Glomerular visceral epithelial cell (primary cell): ENCODE results near the gene GCNT4.
"Not testable (repeated sequence)": the region's sequence is repeated elsewhere in the genome, so short reads cannot be mapped to it uniquely, and the experiment has no call there.

Source experiments
- DNase-seq: peaks from one replicate; pipeline ENCODE4 v3.0.0-alpha.2; 2016; ENCODE audit errors: extremely low spot score

The GCNT4 gene

GRCh38 chr5:75052192-75053053 lies at the start of gene GCNT4:
Gene GCNT4, minus strand, starts transcription at chr5:75052558. Its CDS starts 22,521 bp downstream, at chr5:75030037.
- peak; percentile 70 for DNase-seq

- not testable (repeated sequence) for DNase-seq
Measured at GRCh38 chr5:75095956-75096355, 43.6 kb upstream of the GCNT4 start.

- DNase-seq = peak; percentile 18
Measured at GRCh38 chr5:75091597-75091996, 39.2 kb upstream of the GCNT4 start.

GRCh38 chr5:75089662-75090061 lies 37.3 kb upstream of the GCNT4 start:
- DNase-seq = no peak

- DNase-seq = peak; percentile 52
Measured at GRCh38 chr5:75089137-75089536, 36.8 kb upstream of the GCNT4 start.

- DNase-seq = no peak
Measured at GRCh38 chr5:75088648-75089047, 36.3 kb upstream of the GCNT4 start.

GRCh38 chr5:75081510-75081909 lies 29.2 kb upstream of the GCNT4 start:
- no peak for DNase-seq

GRCh38 chr5:75079346-75079745 lies 27.0 kb upstream of the GCNT4 start:
- DNase-seq = not testable (repeated sequence)

- DNase-seq = no peak
Measured at GRCh38 chr5:75078027-75078426, 25.7 kb upstream of the GCNT4 start.

GRCh38 chr5:75072061-75072460 lies 19.7 kb upstream of the GCNT4 start:
- no peak for DNase-seq

GRCh38 chr5:75071100-75071499 lies 18.7 kb upstream of the GCNT4 start:
- no peak for DNase-seq

GRCh38 chr5:75067434-75067833 lies 15.1 kb upstream of the GCNT4 start:
- no peak for DNase-seq

GRCh38 chr5:75062925-75063531 lies 10.7 kb upstream of the GCNT4 start:
- no peak for DNase-seq

GRCh38 chr5:75059912-75060545 lies 7.7 kb upstream of the GCNT4 start:
- no peak for DNase-seq

GRCh38 chr5:75058986-75059535 lies 6.7 kb upstream of the GCNT4 start:
- DNase-seq = no peak

GRCh38 chr5:75057561-75057960 lies 5.2 kb upstream of the GCNT4 start:
- no peak for DNase-seq

- DNase-seq = no peak
Measured at GRCh38 chr5:75055727-75056144, 3.4 kb upstream of the GCNT4 start.

GRCh38 chr5:75054134-75054930 lies 2.0 kb upstream of the GCNT4 start:
- no peak for DNase-seq

GRCh38 chr5:75053304-75054133 lies 1.2 kb upstream of the GCNT4 start:
- DNase-seq = peak; percentile 76

- DNase-seq = no peak
Measured at GRCh38 chr5:75053054-75053303, 621 bp upstream of the GCNT4 start.

- DNase-seq = no peak
Measured at GRCh38 chr5:75051217-75051751, 1.1 kb downstream of the GCNT4 start.
